ENCODE data around the gene IGFLR1. TPM values are rescaled to one million over a fixed set of nuclear protein-coding genes. Genes with fewer than 3 reads are reported as not detected.

Gene IGFLR1
- total and polyA plus RNA-seq, 2 of the 4 experiments (the other 2 are of a cell fraction), result 0.72 to 2.7 TPM

GRCh38 chr19:35731353-35731752 lies 10.9 kb downstream of the IGFLR1 start:
- H4K20me1 ChIP-seq (ENCODE audit: insufficient read depth, low read length), result peaks cover 9% of the 10 kb centered on the region
- no peak overlapping the region for H4K8ac ChIP-seq (ENCODE audit: low read depth in 2 of 2, low read length in 2 of 2)
- H2AK9ac ChIP-seq (replicated peaks; ENCODE audit: low read depth, low read length, poor library complexity), result no peak overlapping the region
- no peak overlapping the region for H3K9ac ChIP-seq (ENCODE audit: low read depth, low read length)
- no peak overlapping the region for H2AK5ac ChIP-seq (ENCODE audit: low read depth, low read length)
- in situ Hi-C loops (cut with MboI; ENCODE audit: low sequenced_read_pairs) (no loop called here), dilution Hi-C loops (cut with HindIII; ENCODE audit: low sequenced_read_pairs, unreplicated experiment) (no loop called here), intact Hi-C loops (cut with micrococcal nuclease) (no loop called here)
- H3K9me1 ChIP-seq (ENCODE audit: insufficient read depth, low read length), result no peaks in the 10 kb centered on the region
- H2BK15ac ChIP-seq (ENCODE audit: low read depth, low read length), result no peak overlapping the region
- H3K23ac ChIP-seq (ENCODE audit: low read depth, low read length), result no peak overlapping the region
- ChIA-PET CTCF (no interaction called here), POLR2A (ENCODE audit: unreplicated experiment) (no interaction called here)
- DNase-seq, result no peak
- H3K27ac ChIP-seq (ENCODE audit: insufficient read depth, low read length), result no peak overlapping the region
- no peak overlapping the region for H3K4ac ChIP-seq (ENCODE audit: low read depth, low read length)
- ATAC-seq (ENCODE audit: low read depth), result no peak
- no peak overlapping the region for H3K18ac ChIP-seq (ENCODE audit: low read depth, low read length)
- H2BK120ac ChIP-seq (ENCODE audit: low read depth, low read length), result no peak overlapping the region
- BruUV-seq (replicated peaks), result no TSS peak
- H3K27me3 ChIP-seq (ENCODE audit: control insufficient read depth, insufficient read depth, low read length), result no peaks in the 10 kb centered on the region
- TF ChIP-seq BHLHE40 (IDR thresholded peaks at IDR 0.05; ENCODE audit: low read depth, low read length) (no peak), RFX5 (IDR thresholded peaks at IDR 0.05; ENCODE audit: low read depth, low read length) (no peak), NFE2L2 (IDR thresholded peaks at IDR 0.05; ENCODE audit: low read depth, low read length) (no peak), ELK1 (IDR thresholded peaks at IDR 0.05; ENCODE audit: borderline replicate concordance, low read depth, low read length) (no peak), RCOR1 (IDR thresholded peaks at IDR 0.05; ENCODE audit: insufficient replicate concordance, low read length) (no peak), CTCF (conservative IDR thresholded peaks at IDR 0.05; ENCODE audit: low read depth, low read length) (no peak), FOS (IDR thresholded peaks at IDR 0.05; ENCODE audit: low read depth, low read length) (no peak), MAZ (IDR thresholded peaks at IDR 0.05; ENCODE audit: borderline replicate concordance, low read depth, low read length) (no peak), SMC3 (IDR thresholded peaks at IDR 0.05; ENCODE audit: low read depth, low read length) (no peak), MAFK (IDR thresholded peaks at IDR 0.05; ENCODE audit: low read depth, low read length) (no peak), MXI1 (IDR thresholded peaks at IDR 0.05; ENCODE audit: borderline replicate concordance, low read depth, low read length) (no peak), CEBPB (IDR thresholded peaks at IDR 0.05; ENCODE audit: low read depth, low read length) (no peak), POLR2A (IDR thresholded peaks at IDR 0.05; ENCODE audit: low read depth, low read length) (no peak), USF2 (IDR thresholded peaks at IDR 0.05; ENCODE audit: low read depth, low read length) (no peak), CHD1 (IDR thresholded peaks at IDR 0.05; ENCODE audit: low read depth, low read length) (no peak), RAD21 (IDR thresholded peaks at IDR 0.05; ENCODE audit: low read length) (no peak)
- H3K4me2 ChIP-seq (ENCODE audit: low read depth, low read length), result no peak overlapping the region
- H3K14ac ChIP-seq (replicated peaks; ENCODE audit: low read depth, low read length), result no peak overlapping the region
- H2AFZ ChIP-seq (replicated peaks; ENCODE audit: low read length, poor library complexity), result no peak overlapping the region
- no peaks in the 10 kb centered on the region for H3K4me1 ChIP-seq (ENCODE audit: control insufficient read depth, insufficient read depth, low read length)
- peaks cover 88% of the 10 kb centered on the region for H3K36me3 ChIP-seq (ENCODE audit: control insufficient read depth, insufficient read depth, low read length)
- peaks cover 0 to 23% of the 10 kb centered on the region in 2 experiments; a peak in 3 of 4 replicates for H3K79me1 ChIP-seq (ENCODE audit: low read depth in 1 of 2, low read length in 2 of 2)
- H3K9me3 ChIP-seq (ENCODE audit: control insufficient read depth, insufficient read depth, low read length), result no peaks in the 10 kb centered on the region
- no peak overlapping the region for H4K5ac ChIP-seq (ENCODE audit: low read depth, low read length)
- no peak overlapping the region for H3K56ac ChIP-seq (ENCODE audit: extremely low read depth, insufficient read depth, low read length)
- WGBS, 2 experiments (ENCODE audit: extremely low coverage in 2 of 2, insufficient read length in 1 of 2), result 88% methylated on average over 4 of the region's 9 CpGs; no CpG with 5 or more reads in 1 of the 2 experiments
- H2BK5ac ChIP-seq (ENCODE audit: low read depth, low read length, poor library complexity, severe bottlenecking), result no peak overlapping the region
- H2BK20ac ChIP-seq (ENCODE audit: low read depth, low read length), result no peak overlapping the region
- H4K91ac ChIP-seq (ENCODE audit: insufficient read depth, low read depth, low read length), result no peak overlapping the region
- H3K4me3 ChIP-seq (ENCODE audit: insufficient read depth, low read depth, low read length), result no peak overlapping the region
